AG04449 (cell line): ENCODE data around the gene PAOX.
"Not testable (repeated sequence)": the region's sequence is repeated elsewhere in the genome, so short reads cannot be mapped to it uniquely, and the experiment has no call there.

Source experiments
- CTCF ChIA-PET: fragments of 350-600 bp; formaldehyde crosslinking; extraction: SDS; loops from one replicate; lab custom pipeline; 2021; ENCODE audit warnings: antibody characterized with exemption; lab: Yijun Ruan, JAX
- POLR2A ChIA-PET: fragments of 400-600, 350-600 bp; formaldehyde crosslinking; extraction: SDS; loops from one replicate; lab custom pipeline; 2020; ENCODE audit warnings: antibody characterized with exemption, inconsistent platforms; lab: Yijun Ruan, JAX
- DNase-seq: peaks from one replicate; pipeline ENCODE4 v3.0.0-alpha.2; 2010; ENCODE audit warnings: low read depth, low spot score
- H3K4me3 ChIP-seq: 2 replicates; pipeline ENCODE4 v1.5.1; 2011; ENCODE audit warnings: low read depth, mild to moderate bottlenecking, control low read depth, low read length
- TF ChIP-seq, protein P1 (sequence below): IDR thresholded peaks from one replicate; pipeline ENCODE4 v1.5.1; 2011; ENCODE audit warnings: mild to moderate bottlenecking, moderate library complexity, low read length, control low read depth, inconsistent platforms; ENCODE audit not compliant: insufficient read depth; ENCODE audit errors: missing control alignments

Gene PAOX

DNA sequence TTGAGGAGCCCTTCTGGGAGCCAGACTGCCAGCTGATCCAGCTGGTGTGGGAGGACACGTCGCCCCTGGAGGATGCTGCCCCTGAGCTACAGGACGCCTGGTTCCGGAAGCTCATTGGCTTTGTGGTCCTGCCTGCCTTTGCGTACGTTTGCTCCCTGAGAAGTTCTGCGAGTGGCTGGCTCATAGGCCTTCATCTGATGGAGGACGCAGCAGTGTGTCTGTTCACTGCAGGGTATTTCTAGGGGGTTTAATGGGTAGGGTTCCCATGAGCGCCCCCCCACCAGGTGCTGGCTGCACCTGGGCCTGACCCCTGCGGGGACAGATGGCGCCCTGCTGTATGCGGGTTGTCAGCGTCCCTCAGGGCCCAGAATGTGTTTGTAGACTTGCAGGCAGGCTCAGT is 5.0 kb downstream of the PAOX start:
- no peak for DNase-seq
- TF ChIP-seq, protein P1, sequence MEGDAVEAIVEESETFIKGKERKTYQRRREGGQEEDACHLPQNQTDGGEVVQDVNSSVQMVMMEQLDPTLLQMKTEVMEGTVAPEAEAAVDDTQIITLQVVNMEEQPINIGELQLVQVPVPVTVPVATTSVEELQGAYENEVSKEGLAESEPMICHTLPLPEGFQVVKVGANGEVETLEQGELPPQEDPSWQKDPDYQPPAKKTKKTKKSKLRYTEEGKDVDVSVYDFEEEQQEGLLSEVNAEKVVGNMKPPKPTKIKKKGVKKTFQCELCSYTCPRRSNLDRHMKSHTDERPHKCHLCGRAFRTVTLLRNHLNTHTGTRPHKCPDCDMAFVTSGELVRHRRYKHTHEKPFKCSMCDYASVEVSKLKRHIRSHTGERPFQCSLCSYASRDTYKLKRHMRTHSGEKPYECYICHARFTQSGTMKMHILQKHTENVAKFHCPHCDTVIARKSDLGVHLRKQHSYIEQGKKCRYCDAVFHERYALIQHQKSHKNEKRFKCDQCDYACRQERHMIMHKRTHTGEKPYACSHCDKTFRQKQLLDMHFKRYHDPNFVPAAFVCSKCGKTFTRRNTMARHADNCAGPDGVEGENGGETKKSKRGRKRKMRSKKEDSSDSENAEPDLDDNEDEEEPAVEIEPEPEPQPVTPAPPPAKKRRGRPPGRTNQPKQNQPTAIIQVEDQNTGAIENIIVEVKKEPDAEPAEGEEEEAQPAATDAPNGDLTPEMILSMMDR: no peak
- ChIA-PET CTCF (no interaction called here), POLR2A (no interaction called here)
- no peak overlapping the region for H3K4me3 ChIP-seq

GRCh38 chr10:133385214-133385613 is 6.2 kb downstream of the PAOX start:
- CTCF ChIA-PET: no interaction called here

GRCh38 chr10:133386951-133387350 is 7.9 kb downstream of the PAOX start:
- not testable (repeated sequence) for DNase-seq, H3K4me3 ChIP-seq
- POLR2A ChIA-PET: interaction anchor here (0.7 kb wide), 1 partner anchor 14 kb away, joined by 3 read pairs; the partner anchor contains the start of gene ECHS1
- CTCF ChIA-PET: interaction anchor here (1.4 kb wide), 1 partner anchor 57 kb away, joined by 4 read pairs; no protein-coding TSS in a partner anchor

More at GRCh38 chr10:133385214-133385613, 6.2 kb downstream of the PAOX start:
- POLR2A ChIA-PET: no interaction called here
- no peak overlapping the region for H3K4me3 ChIP-seq
- no peak for DNase-seq
- TF ChIP-seq, protein P1: no peak

DNA sequence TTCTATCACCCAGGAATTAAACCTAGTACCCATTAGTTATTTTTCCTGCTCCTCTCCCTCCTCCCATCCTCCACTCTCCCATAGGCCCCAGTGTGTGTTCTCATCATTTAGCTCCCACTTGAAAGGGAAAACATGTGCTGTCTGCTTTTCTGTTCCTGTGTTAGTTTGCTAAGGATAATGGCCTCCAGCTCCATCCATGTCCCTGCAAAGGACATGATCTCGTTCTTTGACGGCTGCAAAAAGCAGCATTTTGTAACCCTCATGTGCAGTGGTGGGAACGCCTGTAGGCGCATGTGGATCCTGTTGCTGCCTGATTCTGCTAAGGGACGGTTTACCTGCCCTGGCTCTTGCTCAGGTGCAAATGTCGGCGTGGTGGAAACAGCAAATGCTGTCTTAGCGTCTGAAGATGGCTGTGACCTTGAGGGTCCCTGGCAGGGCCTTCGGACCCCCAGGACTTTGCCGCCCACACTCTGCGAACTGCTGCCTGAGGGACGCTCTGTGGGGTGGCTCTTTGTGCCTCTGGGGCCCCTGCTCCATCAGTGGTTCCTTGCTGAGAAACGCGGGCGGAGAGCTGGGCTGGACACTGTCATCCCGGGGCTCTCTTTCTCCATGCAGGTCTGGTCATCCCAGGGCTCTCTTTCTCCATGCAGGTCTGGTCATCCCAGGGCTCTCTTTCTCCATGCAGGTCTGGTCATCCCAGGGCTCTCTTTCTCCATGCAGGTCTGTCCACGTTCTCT is 9.3 kb downstream of the PAOX start:
- TF ChIP-seq, protein P1: no peak
- ChIA-PET CTCF (interaction anchor here (1.4 kb wide), 1 partner anchor 59 kb away, joined by 4 read pairs; no protein-coding TSS in a partner anchor), POLR2A (no interaction called here)
- H3K4me3 ChIP-seq: no peak overlapping the region
- DNase-seq: no peak

GRCh38 chr10:133388973-133389818 is 10.1 kb downstream of the PAOX start:
- no peak for DNase-seq
- TF ChIP-seq, protein P1: no peak
- CTCF ChIA-PET: no interaction called here
- no peak overlapping the region for H3K4me3 ChIP-seq
- POLR2A ChIA-PET: no interaction called here

DNA sequence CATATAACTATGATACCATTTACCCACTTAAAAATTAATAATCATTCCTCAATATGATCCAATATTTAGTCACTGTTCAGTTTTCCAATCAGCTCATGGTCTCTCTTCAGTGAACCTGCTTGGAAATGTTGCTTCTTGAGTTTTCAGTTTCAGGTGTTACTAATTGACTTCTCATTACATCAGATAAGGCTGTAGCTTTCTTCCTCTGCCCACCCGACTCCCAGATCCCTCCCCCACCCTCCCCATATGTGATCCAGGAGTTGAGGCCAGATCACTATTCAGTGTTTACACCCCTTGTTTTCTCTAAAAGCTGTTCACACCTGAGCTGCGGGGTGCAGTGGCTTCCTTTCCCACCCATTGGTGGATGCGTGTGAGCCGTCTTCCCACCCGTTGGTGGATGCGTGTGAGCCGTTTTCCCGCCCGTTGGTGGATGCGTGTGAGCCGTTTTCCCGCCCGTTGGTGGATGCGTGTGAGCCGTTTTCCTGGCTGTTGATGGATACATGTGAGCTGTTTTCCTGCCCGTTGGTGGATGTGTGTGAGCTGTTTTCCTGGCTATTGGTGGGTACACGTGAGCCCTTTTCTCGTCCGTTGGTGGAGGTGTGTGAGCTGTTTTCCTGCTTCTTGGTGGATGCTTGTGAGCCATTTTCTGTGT is 11.7 kb downstream of the PAOX start:
- no peak for DNase-seq
- no peak overlapping the region for H3K4me3 ChIP-seq
- POLR2A ChIA-PET: no interaction called here
- CTCF ChIA-PET: interaction anchor here (1.2 to 1.4 kb wide), 2 partner anchors 11 to 15 kb away, joined by 3 read pairs; no protein-coding TSS in a partner anchor
- TF ChIP-seq, protein P1: no peak
